Hematopoietic multipotent progenitor cell (in vitro differentiated cells): ENCODE measurements around the gene PTPRO. TPM values are rescaled to one million over a fixed set of nuclear protein-coding genes. Genes with fewer than 3 reads are reported as not detected.

Experiments used
- DNase-seq, 3 donors: peaks; one replicate each; pipeline ENCODE4 v3.0.0-alpha.2; 2011 to 2015; ENCODE audit warnings: low read depth in 2 of 3, low spot score in 2 of 3
- total RNA-seq: library from RNA; depleted of rRNA; stranded (reverse); fragments of >200 nt; gene quantifications from one replicate; pipeline ENCODE4 v1.2.3, GENCODE V29; 2012

The PTPRO gene
- total RNA-seq = 0.27 TPM

DNA sequence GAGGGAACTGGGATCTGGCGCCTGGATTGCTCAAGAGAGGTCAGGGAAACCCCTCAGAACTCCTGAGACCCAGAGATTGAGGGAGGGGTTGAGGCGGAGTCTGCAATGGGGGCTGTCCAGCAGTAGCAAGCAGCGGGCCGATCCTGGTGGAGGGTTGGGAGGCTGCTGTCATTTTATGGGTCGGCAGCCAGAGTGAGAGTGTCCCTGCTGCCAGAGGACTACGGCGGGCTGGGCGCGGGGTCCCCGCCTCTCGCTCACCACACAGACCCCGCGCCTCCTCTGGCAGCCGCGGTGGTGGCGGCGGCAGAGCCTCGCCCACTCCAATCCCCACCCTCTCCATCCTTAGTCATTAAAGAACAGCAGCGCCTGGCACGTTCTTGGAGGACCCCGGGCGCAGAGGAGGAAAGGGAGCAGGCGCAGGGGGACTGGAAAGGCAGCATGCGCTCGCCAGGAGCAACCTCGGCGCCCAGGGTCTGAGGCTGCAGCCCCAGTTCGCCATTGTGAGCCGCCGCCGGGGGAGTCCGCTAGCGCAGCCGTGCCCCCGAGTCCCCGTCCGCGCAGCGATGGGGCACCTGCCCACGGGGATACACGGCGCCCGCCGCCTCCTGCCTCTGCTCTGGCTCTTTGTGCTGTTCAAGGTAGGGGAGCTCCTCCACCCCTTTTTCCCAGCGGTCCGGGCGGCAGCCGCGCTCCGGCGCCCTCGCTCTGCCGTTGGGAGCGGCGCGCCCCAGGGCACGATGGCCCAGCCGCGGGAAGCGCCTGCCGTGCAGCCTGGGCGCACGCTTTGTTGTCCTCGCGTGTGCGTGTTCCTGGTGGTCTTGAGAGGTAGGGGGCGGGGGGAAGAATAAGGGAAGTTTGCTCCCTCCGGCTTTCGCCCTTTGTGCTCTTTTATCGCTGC lies at the start of gene PTPRO:
TSS of gene PTPRO (plus strand) at position 345 of the 898 bp plus-strand sequence.
- DNase-seq = peak in 2 of 3 donors; percentile 8 to 19

DNA sequence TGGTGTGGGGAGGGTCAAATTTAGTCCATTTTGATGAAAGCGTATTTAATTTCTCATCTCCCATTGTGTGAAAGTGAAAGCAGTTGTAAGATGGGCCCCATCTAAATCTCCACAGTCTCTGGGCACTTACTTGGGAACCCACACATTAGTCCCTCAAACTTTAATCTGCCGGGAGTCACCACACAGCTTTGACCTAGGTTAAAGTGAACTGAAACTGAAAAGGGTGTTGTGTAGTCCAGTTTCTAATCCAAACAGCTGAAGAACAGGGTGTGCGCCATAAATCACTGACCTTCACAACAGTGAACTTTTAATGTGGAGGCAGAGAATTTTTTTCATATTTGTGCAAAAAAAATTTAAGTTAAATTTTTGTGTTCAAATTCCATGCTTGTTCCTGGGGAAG lies 48.4 kb upstream of the PTPRO start:
- no peak for DNase-seq

DNA sequence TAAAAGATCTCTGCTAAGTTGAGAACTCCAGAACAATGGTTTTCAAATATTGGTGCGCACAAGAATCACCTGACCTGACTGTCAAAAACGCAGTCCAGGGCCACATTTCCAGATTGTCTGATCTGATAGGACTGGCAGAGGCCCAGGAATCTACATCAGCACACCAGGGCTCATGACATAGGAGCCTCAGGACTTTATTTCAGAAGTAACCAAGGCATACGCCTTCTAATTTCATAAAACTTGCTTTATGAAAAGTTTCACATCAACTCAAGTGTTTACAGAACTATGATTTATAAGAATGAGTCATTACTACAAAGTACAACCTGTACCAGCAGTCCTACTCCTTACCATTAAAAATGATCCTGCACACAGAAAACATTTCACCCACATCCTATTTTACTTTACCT lies 47.7 kb upstream of the PTPRO start:
- DNase-seq = no peak

DNA sequence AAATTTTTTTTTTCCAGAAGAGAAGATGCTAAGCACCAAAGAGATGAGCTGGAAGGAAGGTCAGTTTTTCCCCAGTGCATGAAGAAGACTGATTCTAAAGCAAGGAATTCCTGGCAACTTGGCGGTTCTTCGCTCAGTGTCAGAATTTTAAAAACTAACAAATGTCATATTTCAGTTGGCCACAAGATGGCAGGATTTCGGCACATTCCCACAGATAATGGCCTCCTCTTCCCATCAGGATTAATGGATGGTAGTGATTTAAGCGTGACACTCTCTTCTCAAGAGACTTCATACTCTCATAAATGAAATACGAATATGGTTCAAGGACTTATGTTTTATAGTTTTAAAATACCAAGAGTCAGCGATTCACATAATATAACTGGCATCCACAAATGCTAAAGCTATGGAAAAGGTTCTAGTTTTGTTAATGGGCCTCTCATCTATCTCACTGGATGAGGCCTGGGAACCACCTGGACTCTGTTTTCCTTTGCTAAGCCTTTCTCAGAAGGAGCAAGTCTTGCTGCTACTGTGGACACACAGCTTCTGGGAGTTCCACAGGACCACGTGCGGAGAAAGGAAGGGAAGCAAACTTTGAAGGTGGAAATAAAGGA lies 46.1 kb upstream of the PTPRO start:
- peak in 1 of 3 donors; percentile 20 for DNase-seq

DNA sequence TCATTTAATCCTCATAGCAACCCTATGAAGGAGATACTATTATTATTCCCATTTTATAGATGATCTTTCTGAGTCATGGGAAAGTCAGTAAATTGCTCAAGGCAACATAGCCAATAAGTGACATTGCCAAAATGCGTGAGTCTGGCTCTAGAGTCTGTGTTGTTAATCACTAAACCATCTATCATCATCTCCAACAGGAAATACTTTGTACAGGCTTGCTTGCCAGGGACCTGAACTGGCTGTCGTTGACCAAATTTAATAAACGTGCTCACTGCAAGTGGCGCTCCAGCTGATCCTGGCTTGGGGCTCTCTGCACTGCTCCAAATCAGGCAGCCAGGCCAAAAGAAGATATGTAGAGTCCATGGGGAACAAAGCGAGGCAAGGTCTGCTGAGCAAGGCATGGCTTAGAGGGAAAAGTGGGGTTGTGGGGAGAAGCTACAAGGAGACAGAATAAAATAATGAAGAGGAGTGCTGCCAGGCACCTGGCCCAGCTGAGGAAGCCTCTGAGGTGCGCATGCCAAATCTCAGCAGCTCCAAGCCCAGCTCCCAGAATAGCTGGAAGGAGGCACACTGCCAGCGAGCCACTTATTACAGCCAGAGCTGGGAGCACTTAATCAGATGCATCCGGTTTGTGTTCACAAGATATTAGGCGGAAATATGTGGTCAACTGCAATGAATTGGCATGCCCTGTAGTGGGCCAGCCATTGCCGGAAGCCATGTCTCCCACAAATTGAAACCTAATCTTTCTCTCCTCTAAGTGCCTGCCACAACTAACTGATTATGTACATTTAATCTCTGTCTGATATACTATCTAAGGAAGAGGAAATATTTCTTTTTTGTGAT lies 43.3 kb upstream of the PTPRO start:
- peak in 2 of 3 donors; percentile 61 to 79 for DNase-seq

DNA sequence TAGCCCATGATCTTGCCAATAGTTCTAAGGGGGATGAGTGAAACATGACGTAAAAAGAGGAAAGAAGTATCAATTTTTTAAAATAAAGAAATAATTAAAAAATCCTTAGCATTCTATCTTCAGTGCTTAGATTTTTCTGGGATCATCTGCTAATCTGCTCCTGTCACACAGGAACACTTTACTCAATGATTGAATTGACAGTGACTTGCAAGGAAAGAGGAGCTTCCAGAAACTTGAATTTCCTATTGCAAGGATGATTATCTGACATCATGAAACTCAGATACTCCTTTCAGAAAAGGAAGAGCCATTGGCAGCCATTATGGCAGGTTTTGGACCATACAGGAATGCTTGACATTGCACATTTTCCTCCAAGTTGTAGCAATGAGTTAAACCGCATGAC lies 41.4 kb upstream of the PTPRO start:
- no peak for DNase-seq

DNA sequence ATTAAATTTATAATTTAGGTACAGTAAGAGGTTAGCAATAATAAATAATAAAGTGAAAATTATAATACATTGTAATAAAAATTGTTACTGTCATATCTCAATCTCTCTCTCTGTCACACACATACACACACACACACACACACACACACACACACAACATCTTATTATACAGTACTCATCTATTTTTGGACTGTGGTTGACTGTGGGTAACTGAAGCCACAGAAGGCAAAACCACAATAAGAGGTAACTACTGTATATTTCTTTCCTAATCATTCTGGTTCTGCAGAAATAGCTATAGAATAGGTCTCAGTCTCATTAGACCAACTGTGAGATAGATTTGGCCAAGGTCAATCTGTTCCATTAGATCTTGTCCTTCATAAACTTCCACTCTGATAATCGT lies 33.1 kb upstream of the PTPRO start:
- peak in 2 of 3 donors; percentile 46 to 71 for DNase-seq

DNA sequence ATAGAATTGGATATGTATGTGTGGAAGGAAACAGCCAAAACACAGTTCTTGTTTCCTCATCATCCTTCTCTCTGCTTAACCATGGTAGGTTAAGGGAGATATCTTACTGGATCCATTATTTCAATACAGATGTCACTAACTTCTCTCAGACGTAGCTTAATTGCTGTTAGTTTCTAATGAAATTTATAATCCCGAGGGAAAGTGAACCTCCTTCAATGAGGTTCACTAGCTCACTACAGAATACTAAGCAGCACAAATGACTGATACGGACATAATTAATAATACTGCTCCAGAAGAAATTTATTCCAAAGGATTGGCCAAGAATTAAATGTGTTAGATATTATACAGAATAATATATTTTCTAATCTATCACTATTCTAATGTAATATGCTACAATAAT lies 28.6 kb upstream of the PTPRO start:
- no peak for DNase-seq

DNA sequence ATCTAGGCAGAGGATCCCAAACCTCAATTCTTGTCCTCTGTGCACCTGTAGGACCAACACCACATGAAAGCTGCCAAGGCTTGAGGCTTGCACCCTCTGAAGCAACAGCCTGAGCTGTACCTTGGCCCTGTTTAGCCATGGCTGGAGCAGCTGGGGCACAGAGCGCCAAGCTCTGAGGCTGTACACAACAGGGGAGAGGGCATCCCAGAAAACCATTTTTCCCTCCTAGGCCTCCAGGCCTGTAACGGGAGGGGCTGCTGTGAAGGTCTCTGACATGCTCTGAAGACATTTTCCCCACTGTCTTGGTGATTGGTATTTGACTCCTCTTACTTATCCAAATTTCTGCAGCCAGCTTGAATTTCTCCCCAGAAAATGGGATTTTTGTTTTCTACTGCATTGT lies 22.4 kb upstream of the PTPRO start:
- DNase-seq = no peak

DNA sequence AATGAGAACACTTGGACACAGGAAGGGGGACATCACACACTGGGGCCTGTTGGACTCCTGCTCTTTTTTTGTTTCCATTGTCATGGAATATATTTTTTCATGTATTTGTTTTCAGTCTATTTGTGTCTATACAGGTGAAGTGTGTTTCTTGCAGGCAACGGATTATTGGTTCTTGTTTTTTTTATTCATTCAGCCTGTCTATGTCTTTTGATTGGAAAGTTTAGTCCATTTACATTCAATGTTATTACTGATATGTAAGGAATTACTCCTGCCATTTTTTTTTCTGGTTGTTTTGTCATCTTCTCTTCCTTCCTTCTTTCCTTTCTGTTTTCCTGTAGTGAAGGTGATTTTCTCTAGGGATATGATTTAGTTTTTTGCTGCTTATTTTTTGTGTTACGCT lies 18.0 kb upstream of the PTPRO start:
- no peak for DNase-seq

DNA sequence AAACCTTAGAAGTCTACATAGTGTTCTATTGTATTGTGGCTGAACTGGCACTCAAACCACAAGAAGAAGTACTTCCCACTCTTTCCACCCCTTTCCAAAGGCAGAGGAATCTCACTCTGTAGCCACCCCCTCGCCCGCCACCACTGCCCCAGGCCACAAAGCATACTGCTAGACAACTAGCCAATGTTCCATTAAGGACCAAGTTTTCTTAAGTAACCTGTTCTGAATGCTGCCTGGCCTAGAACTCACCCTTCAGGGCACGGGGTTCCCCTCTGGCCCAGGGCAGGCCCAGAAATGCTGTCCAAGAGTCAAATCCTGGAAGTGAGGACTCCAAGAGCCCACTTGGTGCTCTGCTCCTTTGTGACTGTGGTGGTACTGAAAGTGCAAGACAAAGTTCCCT lies 15.7 kb upstream of the PTPRO start:
- DNase-seq = no peak

DNA sequence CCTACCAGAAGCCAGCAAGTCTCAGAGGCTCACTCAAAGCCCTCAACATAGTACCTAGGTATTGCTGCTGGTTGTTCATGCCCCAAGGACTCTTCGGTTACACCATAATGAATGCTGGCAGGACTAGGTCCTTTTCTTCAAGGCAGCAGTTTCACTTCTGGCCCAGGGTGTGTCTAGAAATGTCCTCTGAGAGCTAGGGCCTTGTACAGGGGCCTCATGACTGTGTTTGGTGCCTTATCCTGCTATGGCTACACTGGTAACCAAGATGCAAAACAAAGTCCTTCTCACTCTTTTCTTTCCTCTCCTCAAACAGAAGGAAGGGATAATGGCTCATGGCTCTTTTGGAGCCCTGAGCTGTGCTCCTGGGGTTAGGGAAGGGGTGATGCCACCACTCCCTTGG lies 15.2 kb upstream of the PTPRO start:
- no peak for DNase-seq

DNA sequence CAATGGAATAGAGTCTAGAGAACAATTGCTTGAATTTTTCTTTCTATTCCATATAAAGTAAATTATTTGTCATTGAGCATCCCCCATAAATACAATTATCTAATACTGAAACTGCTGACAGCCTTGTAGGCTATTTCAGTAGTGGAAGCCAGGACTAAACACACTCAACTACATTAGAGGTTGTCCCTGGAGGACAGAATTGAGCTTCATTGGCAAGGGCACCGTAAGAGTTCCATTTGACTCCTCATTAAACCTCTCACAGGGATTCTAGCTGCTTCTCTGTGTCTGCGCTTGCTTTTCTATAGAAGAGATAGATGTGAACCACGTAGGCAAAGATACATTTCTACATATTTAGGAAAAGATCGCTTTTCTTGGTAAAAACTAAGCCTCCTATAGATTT lies 3.5 kb upstream of the PTPRO start:
- no peak for DNase-seq

DNA sequence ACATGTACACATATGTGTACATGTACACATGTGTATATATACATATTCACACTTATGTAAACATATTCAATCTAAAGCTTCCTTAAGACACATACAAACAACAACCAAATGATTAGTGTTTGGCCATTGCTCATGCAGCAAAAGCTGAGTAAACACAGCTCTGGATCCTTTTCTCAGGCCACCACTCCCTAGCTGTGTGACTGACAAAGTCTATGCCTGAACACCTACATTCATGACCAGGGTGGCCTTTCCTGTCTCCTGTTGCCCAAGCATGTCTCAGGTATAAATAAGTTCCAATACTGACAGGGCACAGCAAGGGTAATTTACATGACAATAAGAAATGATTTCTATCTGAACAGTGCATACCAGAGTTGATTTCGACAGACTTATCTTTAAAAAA lies 1.4 kb upstream of the PTPRO start:
- no peak for DNase-seq

DNA sequence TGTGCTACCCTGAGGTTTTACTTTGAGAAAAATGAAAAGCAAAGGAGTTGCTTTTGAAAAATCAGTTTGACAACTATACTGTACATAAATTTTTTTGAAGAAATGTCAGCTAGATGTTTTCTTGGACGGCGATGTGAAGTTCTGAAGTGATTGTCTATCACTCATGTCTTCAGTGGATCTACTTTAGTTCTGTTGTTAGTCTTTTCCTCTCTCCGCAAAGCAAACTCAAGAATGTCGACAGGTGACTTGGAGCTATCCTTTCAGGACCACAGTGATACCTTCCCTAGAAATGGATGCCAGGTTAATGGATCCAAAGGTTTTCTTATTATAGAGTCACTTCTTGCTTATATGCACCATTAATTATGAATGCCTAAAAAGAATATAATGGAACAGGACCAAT lies 1.2 kb downstream of the PTPRO start:
- DNase-seq = peak in 1 of 3 donors; percentile 10

DNA sequence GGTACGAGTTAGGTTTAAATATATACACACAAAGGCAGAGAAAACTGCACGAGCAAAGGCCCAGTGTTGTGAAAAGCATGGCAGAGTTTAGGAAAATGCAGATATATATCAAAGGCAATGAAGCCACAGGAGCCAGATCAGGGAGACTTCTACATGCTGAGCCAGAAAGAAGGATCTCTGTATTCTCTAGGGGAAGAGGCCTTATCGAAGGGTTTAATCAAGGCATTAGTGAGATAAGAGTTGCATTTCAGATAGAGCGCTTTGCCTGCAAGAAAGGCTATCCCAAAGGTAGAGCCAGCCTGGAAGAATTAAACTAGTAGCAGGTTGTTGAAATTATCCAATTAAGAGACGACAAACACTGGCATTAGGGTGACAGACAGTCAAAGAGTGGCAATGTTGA lies 7.6 kb downstream of the PTPRO start:
- DNase-seq = no peak

DNA sequence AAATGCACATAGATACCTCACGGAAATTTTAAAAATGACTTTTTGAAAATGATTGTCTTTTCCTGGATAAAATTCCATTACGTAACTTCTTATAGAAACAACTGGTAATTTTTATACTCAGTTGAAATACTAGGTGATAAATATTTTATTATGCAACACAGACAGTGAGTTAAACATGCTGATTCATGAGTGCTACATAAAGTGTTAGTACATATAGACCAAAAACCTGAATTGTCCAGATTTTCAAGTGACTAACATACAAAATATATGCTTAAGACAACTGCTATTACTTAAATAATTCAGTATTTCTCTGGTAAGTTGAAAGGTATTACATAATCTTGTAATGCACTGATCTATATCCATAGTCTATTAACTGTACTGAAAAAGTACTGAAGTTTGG lies 11.9 kb downstream of the PTPRO start:
- DNase-seq = no peak

DNA sequence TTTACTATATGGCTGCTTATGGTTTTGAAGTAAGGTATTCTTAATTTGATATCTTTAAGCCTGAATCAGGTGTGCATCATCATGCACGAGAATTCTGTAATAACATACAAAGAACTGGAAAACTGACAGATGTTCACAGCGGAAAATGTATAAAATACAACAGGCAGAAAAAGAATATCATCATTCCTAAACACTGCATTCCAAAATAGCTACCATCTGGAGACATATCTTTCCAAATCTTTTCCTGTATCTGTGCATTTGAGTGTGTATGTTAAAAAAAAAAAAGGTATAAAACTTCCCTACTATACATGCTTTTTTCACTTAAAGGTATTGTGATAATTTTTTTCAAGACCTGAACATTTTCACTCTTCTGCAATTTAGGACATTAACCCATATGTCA lies 13.7 kb downstream of the PTPRO start:
- no peak for DNase-seq

DNA sequence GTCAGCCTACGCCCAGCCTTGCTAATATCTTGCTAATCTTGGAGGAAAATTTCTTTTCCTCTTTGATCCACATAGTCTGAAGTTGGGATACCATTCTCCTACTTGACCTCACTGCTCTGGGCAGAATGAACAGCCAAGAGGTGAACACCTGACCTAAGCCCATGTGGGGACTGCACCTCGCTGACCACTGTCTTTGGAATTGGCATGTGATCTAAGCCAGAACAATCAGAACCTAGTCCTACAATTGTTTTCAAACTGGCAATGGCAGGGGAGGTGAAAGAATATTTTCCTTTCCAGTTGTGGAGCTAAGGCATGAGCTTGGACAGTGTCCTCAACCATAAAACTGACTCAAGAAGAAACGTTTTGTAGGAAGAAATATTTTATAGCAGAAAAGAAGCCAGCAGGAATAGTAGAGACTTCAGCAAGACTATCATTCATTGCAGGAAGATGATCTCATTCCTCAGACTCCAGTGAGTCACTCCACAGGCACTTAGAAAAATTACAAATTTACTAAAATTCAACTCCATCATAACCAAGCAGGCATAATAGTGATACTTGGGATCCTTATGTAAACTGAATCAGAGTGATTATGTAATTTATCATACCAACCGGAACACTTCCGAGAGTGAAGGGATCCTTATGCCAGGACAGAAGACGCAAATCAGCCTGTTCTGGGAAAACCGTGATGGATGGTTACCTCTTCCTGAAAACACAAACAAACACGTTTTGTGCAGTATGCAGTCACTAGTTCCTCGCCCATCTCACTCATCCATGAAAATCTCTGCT lies 14.7 kb downstream of the PTPRO start:
- no peak for DNase-seq

DNA sequence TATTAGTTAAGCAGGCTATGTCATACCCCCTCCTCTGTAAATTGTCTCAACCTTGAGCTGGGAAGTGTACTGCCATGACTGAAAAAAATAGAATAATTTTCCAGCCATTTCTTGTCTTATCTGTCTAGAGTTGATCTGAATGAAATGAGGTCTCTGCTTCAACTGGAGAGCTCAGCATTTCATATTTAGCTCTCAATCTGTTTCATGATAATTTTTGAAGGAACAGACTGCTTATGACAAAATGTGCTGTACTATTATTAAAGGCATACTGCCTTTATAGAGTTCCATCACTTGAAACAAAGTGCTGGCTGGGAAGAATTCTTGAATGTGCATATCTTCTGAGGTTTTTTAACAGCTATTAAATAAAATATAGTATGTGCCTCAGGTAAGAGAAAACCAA lies 19.1 kb downstream of the PTPRO start:
- DNase-seq = no peak

DNA sequence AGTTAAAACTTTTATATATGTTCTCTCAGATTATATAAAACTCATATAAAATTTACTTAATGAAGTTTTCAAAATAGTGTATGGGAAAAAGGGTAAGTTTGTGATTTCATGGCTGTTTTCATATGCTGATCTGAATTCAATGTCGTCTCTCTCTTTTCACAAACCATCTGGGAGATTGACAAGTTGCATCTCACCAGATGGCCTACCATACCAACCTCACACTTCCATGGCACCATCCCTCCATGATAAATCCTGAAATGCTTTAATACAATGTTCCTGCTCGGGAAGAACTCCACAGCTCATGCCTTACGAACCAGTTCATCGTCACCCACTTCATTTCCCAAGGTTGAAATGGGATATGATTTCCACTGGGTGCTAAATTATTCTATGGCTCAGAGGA lies 22.3 kb downstream of the PTPRO start:
- DNase-seq = no peak
